GM19372 (cell line): Measurements from ENCODE around the gene TNFRSF11A.

Experiments used
- ATAC-seq: cut with Tn5 transposase; IDR thresholded peaks from one replicate; pipeline ENCODE4 v1.9.1; 2021; ENCODE audit warnings: mild to moderate bottlenecking, low read depth, moderate library complexity; ENCODE audit not compliant: unreplicated experiment

TNFRSF11A gene

DNA sequence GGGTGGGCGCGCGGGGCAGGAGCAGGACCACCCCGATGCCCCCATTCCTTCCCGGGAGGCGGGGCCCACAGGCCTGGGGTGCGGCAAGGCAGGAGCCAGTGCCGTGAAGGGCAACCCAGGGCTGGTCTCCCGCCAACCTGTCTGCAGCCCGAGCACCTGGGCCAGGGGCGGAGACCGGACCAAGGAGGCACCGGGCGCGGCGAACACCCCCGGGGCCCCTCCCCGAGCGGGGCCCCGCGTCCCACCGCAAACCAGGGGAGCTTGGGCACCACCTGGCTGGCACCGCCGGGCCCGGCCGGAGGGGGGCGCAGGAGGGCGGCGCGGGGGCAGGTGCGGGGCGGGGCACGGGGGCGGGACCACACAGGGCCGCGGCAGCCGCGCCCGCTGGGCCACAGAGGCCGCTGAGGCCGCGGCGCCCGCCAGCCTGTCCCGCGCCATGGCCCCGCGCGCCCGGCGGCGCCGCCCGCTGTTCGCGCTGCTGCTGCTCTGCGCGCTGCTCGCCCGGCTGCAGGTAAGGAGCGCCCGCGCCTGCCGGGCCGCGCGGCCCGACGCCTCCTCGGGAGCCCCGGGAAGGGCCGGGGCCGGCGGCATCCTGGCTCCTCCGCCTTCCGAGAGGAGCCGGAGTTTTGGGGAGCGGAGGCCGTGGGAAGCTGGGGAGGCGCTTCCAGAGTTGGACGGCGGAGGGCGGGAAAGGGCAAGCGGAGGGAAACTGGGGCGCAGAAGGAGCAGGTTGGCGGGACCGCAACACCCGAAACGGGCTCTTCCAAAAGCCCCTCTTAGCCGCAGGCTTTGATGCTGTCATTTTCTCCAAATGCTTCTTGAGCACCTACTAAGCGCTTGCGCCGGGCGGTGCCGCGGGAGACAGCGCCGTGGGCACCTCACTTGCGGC is at the start of gene TNFRSF11A:
Gene TNFRSF11A, plus strand, starts transcription at position 394 of the 889 bp plus-strand sequence. Its CDS starts 43 bp downstream, at position 437.
- ATAC-seq = peak; percentile 73

DNA sequence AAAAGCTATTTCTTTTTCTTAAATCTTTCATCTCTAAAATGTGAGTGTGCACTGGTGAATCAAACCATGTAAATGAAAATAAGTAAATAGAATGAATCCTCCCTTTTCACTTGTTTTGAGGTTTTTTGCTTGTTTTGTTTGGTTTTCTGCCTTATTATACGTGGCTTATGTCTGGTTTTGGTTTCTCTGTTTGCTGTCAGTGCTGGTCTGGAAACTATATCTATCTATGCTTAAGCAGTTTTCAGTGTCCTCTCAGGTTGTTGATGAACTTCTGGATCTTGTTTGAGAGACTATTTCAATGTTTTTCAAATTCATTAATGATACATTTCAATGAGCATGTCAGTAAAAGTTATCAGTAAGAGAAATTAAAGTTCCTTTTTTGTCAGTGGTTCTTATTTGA is 48.1 kb upstream of the TNFRSF11A start:
- ATAC-seq = no peak

- ATAC-seq = no peak
These were observed 45.5 kb upstream of the TNFRSF11A start for GRCh38 chr18:62279561-62279960.

DNA sequence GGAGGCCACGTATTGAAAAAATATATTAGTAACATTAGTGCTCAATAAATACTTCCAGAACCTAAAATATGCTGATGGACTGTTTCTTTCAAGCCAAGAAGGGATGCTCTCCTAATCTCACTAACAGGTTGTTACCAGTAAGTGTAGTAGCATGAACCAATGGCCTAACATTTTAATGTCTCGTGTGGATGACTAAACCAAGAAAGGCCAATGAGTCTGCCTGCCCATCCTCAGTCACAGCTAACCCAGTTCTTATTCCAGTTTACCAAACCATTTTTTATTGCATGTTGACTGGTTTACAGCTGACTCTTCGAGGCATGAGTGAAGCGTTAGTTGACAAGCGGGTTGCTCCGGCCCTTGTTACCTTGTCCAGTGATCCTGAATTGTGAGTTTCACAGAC is 45.1 kb upstream of the TNFRSF11A start:
- no peak for ATAC-seq

GRCh38 chr18:62280786-62281185 is 44.3 kb upstream of the TNFRSF11A start:
- ATAC-seq = no peak

- ATAC-seq = no peak
These were observed 43.4 kb upstream of the TNFRSF11A start for GRCh38 chr18:62281684-62282083.

GRCh38 chr18:62282188-62282629 is 42.9 kb upstream of the TNFRSF11A start:
- no peak for ATAC-seq

- ATAC-seq = no peak
These were observed 40.5 kb upstream of the TNFRSF11A start for GRCh38 chr18:62284637-62285036.

GRCh38 chr18:62285281-62285680 is 39.8 kb upstream of the TNFRSF11A start:
- ATAC-seq = no peak

- ATAC-seq = no peak
These were observed 37.1 kb upstream of the TNFRSF11A start for GRCh38 chr18:62287781-62288664.

DNA sequence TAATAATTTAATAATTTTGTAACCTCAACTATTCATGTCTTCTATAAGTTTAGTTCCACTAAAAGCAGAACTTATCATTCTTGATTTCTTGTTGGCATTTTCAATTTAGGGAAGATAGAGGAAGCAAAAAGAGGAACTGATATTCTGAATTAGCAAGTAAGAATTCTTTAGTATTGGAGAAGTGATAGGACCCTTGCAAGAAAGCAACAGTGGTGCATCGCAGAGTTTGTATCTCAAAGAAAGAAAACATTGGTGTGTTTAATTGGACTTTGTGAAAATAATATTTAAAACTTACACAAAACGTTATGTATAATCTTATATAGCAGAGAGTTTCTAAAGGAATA is 36.5 kb upstream of the TNFRSF11A start:
- no peak for ATAC-seq

DNA sequence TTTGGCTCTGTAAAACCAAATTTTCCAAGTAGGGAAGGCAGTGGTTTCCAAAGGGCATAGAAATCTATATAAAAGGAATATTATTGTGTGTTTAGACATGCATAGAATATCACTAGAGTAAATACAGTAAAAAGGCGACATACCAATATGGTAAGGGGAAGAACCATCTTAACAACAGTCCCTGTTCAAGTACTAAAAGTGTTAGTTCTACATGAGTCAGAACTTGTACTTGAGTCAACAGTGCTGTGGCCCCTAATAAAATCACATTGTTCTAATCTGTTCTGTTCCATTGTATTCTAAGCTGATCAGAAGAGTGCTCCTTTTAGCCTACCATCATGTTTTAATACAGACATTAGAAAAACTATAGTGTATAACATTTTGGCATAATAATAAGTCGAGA is 36.1 kb upstream of the TNFRSF11A start:
- ATAC-seq = no peak

DNA sequence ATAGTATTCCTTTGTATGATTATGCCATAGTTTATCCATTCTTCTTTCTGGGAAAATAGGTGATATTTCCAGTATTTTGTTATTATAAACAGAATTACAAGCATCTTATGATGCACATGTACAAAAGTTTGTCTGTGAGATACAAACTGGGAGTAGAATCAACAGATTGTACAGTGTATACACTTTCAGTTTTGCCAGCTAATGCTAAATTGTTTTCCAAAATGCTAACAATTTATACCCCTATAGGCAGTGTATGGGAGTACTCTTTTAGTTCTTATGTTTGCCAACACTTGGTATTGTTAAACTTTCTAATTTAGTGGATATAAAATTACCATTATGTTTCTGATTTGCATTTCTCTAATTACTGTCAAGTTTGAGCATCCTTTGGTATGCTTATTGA is 31.0 kb upstream of the TNFRSF11A start:
- ATAC-seq = no peak

DNA sequence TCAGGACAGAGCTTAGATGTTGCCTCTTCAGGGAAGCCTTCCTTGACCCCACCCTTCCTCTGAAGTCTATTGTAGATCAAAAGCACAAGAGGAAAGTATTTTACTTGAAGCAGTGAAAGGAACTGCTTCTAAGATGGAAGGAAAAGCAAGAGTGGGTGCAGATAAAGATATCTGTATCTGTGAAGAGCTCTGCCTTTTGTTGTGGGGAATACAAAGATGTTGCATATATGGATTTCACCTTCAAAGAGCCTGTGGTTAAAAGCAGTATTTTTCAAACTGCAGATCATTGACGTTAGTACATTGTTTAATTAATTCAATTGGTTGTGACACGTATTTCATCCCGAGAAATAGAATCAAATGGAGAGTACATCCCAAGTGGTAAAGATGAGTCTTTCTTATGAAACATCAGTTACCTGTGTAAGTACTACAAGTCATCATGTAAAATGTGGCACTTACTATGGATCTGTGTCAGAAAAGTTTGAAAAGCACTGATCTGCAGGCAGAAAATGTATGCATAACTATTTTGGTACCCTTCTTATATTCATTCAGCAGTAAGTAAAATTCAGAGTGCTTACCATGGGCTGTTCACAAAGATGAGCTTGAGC is 24.6 kb upstream of the TNFRSF11A start:
- ATAC-seq = no peak

GRCh38 chr18:62301322-62301721 is 23.8 kb upstream of the TNFRSF11A start:
- no peak for ATAC-seq

DNA sequence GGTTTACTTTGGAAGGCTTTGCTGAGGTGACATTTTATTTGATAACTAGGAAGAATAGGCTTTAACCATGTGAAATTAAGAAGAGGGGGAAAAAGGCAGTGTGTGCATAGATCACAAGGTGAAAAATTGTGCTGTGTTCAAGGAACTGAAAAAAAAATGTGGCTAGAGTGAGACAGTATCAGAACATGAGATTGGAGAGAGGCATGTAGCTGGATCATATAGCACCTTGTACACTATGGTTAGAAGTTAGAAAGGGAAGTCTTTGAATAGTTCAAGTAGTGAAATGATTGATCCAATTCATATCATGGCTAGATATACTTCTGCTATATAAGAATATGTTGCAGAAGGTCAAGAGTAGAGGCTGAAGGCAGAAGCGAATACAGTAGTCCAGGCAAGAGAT is 12.3 kb upstream of the TNFRSF11A start:
- no peak for ATAC-seq

DNA sequence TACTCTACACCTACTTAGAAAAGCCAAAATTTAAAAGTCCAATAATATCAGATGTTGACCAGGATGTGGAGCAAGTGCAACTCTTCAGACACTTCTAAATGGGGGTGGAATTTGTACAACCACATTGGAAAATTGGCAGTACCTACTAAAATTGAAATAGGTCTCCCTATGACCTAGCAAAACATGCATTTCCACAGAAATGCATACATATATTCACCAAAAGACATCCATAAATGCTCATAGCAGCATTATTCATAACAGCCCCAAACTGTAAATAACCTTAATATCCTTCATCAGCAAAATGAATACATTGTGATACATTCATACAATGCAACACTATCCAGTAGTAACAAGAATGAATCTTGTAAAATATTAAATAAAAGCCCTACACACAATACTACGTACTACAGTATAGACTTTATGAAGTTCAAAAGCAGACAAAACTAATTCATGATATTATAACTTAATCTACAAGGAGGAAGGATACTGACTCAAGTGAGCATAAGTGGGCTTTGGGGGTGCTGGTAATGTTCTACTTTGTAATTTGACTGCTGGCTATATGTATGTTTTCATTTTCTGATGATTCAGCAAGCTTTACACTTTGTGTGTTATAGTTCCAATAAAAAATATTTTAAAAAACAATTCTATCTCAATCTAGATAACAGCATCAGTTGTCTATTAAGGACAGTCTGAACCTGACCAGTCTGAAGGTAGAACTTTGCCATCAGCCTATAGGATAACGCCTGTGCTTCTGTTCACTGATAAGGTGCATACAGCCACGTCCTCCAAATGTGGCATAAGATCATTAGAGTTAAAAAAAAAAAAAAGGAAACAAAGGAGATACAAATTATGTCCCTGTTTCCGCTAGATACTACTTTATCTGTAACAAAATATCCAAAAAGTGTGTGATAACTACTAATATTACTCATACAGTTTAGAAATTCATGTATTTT is 6.6 kb upstream of the TNFRSF11A start:
- no peak for ATAC-seq

- ATAC-seq = no peak
These were observed 3.9 kb upstream of the TNFRSF11A start for GRCh38 chr18:62321201-62321600.

- no peak for ATAC-seq
These were observed 1.5 kb upstream of the TNFRSF11A start for GRCh38 chr18:62323483-62324180.
